ENCODE results near the gene KLF3.
A peak's percentile ranks its signal among the peaks of the same experiment; 100 is the strongest.

KLF3 gene

DNA sequence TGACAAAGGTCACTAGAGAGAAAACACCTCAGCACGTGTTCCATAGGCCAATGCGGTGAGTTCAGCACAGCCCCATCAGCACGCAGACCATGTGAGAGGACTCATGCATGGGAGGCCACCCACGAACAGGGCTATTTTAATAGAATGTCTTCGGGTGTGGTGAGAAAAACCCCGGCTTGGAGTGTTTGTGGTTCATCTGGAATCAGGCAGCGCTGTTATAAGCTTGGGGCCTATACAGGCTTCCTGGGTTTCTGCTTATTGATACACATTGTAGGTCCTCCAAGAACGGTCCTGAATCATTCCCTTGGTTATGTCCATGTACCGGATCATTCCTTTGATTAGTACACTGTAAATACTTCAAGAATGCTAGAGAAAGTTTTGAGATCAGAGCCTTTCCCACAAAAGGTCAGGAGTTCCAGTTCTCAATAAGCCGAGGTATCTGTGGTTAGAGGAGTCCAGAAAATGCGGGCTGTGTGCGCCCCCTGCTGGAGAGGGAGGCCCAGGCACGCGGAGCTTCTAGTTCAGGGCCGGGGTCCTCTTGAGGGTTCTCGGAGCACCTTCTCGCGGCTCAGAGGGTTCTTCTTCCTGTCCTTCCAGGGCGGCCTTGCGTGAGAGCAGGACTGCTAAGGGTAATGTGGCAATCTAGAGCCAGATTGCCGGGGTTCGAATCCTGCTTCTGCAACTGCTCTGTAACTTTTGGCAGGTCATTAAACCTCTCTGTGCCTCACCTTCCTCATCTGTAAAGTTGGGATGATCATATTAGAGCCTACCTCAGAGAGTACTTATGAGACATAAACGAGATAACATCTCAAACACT lies 67.0 kb downstream of the KLF3 start:
- peak; percentile 94 for TF ChIP-seq CTCF (IDR thresholded peaks at IDR 0.05; ENCODE audit: low read depth, low read length)
- no peak overlapping the region for H3K4me3 ChIP-seq (ENCODE audit: low read depth, low read length)

DNA sequence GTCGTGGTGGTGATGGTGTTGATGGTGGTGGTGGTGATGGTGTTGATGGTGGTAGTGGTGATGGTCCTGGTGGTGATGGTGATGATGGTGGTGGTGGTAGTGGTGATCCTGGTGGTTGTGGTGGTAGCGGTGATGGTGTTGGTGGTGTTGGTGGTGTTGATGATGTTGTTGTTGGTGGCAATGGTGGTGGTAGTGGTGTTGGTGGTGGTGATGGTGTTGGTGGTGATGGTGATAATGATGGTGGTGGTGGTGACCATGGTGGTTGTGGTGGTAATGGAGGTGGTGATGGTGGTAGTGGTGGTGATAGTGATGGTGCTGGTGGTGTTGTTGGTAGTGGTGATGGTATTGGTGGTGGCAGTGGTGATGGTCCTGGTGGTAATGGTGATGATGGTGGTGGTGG lies 69.7 kb downstream of the KLF3 start:
- no peak for TF ChIP-seq CTCF (IDR thresholded peaks at IDR 0.05; ENCODE audit: low read depth, low read length)
- no peak overlapping the region for H3K4me3 ChIP-seq (ENCODE audit: low read depth, low read length)

DNA sequence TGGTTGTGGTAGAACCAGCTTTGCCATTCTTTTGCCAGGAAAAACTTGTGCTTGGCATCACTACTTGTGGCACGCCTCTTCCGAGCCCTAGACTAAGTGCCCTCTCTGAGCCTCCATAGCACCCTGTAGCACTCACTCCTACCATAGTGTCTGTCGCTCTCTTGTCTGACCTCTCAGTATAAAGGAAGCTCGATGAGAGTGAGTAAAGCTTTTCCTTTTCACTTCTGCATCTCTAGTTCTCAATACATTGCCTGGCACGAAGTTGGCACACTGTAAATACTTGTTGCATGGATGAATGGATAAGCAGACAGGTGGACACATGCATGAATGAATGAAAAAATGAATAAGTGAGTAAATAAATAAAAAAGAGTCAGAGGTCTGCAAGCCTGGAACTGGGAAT lies 70.4 kb downstream of the KLF3 start:
- no peak overlapping the region for H3K4me3 ChIP-seq (ENCODE audit: low read depth, low read length)
- TF ChIP-seq CTCF (IDR thresholded peaks at IDR 0.05; ENCODE audit: low read depth, low read length), result no peak

DNA sequence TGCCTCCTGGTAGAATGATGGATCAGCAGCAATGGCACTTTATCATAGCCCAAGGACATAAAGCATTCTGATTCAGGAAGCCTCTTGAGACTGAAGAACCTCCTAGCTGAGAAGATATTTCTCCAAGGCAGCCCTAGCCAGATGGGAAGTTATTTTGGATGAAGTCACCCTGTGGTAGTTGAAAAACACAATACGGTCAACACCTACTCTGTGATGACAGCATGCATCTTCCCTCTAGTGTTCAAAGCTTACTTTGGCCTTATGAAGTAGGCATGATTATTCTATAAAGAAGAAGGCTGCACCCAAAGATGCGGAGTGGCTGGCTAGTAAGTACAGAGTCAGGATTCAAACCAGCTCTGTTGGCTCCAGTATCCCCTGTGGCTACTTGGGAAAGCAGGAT lies 70.9 kb downstream of the KLF3 start:
- TF ChIP-seq CTCF (IDR thresholded peaks at IDR 0.05; ENCODE audit: low read depth, low read length), result no peak

DNA sequence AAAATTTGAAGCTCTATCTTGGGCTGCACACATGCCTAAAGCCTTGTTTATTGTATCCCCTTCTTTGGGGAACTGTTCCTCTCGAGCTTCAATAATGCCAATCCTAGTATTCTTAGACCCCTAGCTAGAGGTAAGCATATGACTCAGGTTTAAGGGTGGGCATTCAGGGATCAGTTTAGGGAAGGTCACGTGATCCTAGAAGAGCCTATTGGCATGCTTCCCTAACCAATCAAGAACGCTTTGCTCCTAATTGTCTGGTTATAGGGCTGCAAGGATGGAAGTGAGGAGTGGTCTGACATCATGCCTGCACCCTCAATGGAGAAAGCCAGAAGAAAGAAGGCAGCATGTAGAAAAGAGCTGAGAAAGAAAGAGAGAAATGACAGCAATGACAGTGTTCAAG lies 71.9 kb downstream of the KLF3 start:
- H3K4me3 ChIP-seq (ENCODE audit: low read depth, low read length), result no peak overlapping the region
- TF ChIP-seq CTCF (IDR thresholded peaks at IDR 0.05; ENCODE audit: low read depth, low read length), result no peak

More for the DNA sequence above, 70.9 kb downstream of the KLF3 start:
- H3K4me3 ChIP-seq (ENCODE audit: low read depth, low read length), result no peak overlapping the region

DNA sequence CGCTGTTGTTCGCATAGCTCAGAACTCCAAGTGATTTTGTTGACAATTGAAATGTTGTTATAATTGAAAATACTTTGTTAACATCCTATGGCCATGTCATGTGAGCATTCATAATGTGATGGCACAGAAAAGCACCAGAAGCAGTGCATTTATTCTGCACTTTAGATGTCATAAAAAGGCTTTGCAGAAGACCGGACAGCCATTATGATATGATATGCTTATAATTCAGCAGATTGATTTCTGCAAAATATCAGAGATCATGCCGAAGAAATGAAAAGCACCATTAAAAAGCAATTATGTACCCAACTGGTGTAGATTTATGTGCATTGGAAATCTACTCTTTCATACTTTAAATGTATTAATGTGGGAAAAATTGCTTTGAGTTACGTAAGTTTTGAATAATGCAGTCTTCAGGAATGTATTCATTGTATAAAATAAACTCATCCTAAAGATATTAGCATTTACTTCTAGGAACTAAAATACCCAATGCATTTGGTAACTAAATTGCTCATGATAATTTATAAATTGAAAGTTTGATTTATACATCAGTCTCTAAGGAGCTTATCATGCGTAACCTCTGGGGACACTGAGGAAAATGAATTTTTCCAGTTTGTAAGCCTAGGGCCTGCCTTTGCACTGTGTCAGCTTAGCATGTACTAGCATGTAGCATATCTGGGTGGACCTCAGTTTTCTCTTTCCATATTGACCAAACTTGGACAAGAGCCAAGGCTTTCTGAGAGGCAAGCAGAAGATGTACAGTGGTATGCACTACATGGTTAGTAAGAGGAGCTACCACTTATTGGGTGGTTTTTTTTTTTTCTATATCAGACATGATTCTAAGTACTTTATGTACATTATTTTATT lies 75.2 kb downstream of the KLF3 start:
- TF ChIP-seq CTCF (IDR thresholded peaks at IDR 0.05; ENCODE audit: low read depth, low read length), result no peak
- no peak overlapping the region for H3K4me3 ChIP-seq (ENCODE audit: low read depth, low read length)

DNA sequence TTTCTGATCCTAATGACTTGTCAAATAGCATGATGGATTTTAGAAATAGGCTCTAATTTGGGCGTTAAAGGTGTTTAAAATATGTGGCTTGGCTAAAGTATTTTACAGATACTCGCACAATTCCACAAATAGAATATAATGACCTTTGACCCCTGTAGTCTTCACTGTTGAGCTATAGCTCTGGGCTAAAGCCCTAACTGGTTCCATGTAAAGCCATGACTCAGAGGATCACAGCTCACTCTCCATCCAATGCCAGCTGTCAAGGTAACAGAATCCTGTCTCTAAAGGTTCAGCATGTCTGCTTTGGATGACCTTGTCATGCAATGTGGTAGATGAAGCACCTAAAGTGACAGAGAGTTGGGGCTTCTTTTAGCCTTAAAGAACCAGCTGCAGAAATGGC lies 76.3 kb downstream of the KLF3 start:
- TF ChIP-seq CTCF (IDR thresholded peaks at IDR 0.05; ENCODE audit: low read depth, low read length), result no peak
- H3K4me3 ChIP-seq (ENCODE audit: low read depth, low read length), result no peak overlapping the region
